ENCODE data around the gene SEMA3F. TPM values are rescaled to one million over a fixed set of nuclear protein-coding genes. Genes with fewer than 3 reads are reported as not detected.

Gene SEMA3F
- total and polyA plus RNA-seq, 2 of the 4 experiments (the other 2 are of a cell fraction), result 7.3 to 23.3 TPM

- H4K20me1 ChIP-seq (ENCODE audit: insufficient read depth, low read length), result no peaks in the 10 kb centered on the region
- peaks cover 34% of the 10 kb centered on the region for H3K36me3 ChIP-seq (ENCODE audit: control insufficient read depth, insufficient read depth, low read length)
- ChIA-PET POLR2A (ENCODE audit: unreplicated experiment) (no interaction called here), CTCF (no interaction called here)
- H2BK15ac ChIP-seq (ENCODE audit: low read depth, low read length), result no peak overlapping the region
- H3K23ac ChIP-seq (ENCODE audit: low read depth, low read length), result no peak overlapping the region
- no peak overlapping the region for H3K9ac ChIP-seq (ENCODE audit: low read depth, low read length)
- dilution Hi-C loops (cut with HindIII; ENCODE audit: low sequenced_read_pairs, unreplicated experiment) (no loop called here), in situ Hi-C loops (cut with MboI; ENCODE audit: low sequenced_read_pairs) (no loop called here), intact Hi-C loops (cut with micrococcal nuclease) (no loop called here)
- H4K5ac ChIP-seq (ENCODE audit: low read depth, low read length), result no peak overlapping the region
- TF ChIP-seq NFE2L2 (IDR thresholded peaks at IDR 0.05; ENCODE audit: low read depth, low read length), result no peak
- TF ChIP-seq FOS (IDR thresholded peaks at IDR 0.05; ENCODE audit: low read depth, low read length), result no peak
- TF ChIP-seq BHLHE40 (IDR thresholded peaks at IDR 0.05; ENCODE audit: low read depth, low read length), result no peak
- no peak for TF ChIP-seq MAFK (IDR thresholded peaks at IDR 0.05; ENCODE audit: low read depth, low read length)
- H3K18ac ChIP-seq (ENCODE audit: low read depth, low read length), result no peak overlapping the region
- no peaks in the 10 kb centered on the region for H3K9me1 ChIP-seq (ENCODE audit: insufficient read depth, low read length)
- 79% methylated on average over 7 of the region's 10 CpGs; no CpG with 5 or more reads in 1 of the 2 experiments for WGBS, 2 experiments (ENCODE audit: extremely low coverage in 2 of 2, insufficient read length in 1 of 2)
- H2AFZ ChIP-seq (replicated peaks; ENCODE audit: low read length, poor library complexity), result no peak overlapping the region
- H3K9me3 ChIP-seq (ENCODE audit: control insufficient read depth, insufficient read depth, low read length), result no peaks in the 10 kb centered on the region
- no peaks in the 10 kb centered on the region for H3K27me3 ChIP-seq (ENCODE audit: control insufficient read depth, insufficient read depth, low read length)
- no peak overlapping the region for H3K14ac ChIP-seq (replicated peaks; ENCODE audit: low read depth, low read length)
- no TSS peak for BruUV-seq (replicated peaks)
- no peak overlapping the region for H3K27ac ChIP-seq (ENCODE audit: insufficient read depth, low read length)
- H3K4me3 ChIP-seq (ENCODE audit: insufficient read depth, low read depth, low read length), result no peak overlapping the region
- no peak overlapping the region for H4K91ac ChIP-seq (ENCODE audit: insufficient read depth, low read depth, low read length)
- H3K4me1 ChIP-seq (ENCODE audit: control insufficient read depth, insufficient read depth, low read length), result no peaks in the 10 kb centered on the region
- DNase-seq (no peak), ATAC-seq (ENCODE audit: low read depth) (no peak)
- H3K4me2 ChIP-seq (ENCODE audit: low read depth, low read length), result no peak overlapping the region
- no peak overlapping the region for H2AK9ac ChIP-seq (replicated peaks; ENCODE audit: low read depth, low read length, poor library complexity)
- H2BK20ac ChIP-seq (ENCODE audit: low read depth, low read length), result no peak overlapping the region
- H2BK5ac ChIP-seq (ENCODE audit: low read depth, low read length, poor library complexity, severe bottlenecking), result no peak overlapping the region
- no peak overlapping the region for H3K56ac ChIP-seq (ENCODE audit: extremely low read depth, insufficient read depth, low read length)
- no peak overlapping the region for H3K4ac ChIP-seq (ENCODE audit: low read depth, low read length)
- H4K8ac ChIP-seq (ENCODE audit: low read depth in 2 of 2, low read length in 2 of 2), result no peak overlapping the region
- no peak overlapping the region for H2AK5ac ChIP-seq (ENCODE audit: low read depth, low read length)
- H2BK120ac ChIP-seq (ENCODE audit: low read depth, low read length), result no peak overlapping the region
- no peaks in the 10 kb centered on the region for H3K79me1 ChIP-seq (ENCODE audit: low read depth in 1 of 2, low read length in 2 of 2)
Observed at GRCh38 chr3:50186096-50186495, 31.0 kb downstream of the SEMA3F start.
